Ovary (tissue), 9 donors: ENCODE data around the gene PLEK2. TPM values are rescaled to one million over a fixed set of nuclear protein-coding genes. Genes with fewer than 3 reads are reported as not detected.

Experiments
- DNase-seq, 5 donors: peaks; one replicate each; pipeline ENCODE4 v3.0.0-alpha.2; 2019 to 2020
- H3K27ac ChIP-seq, 2 donors: fragments of 200-600 bp; one replicate each; pipeline versions ENCODE4 v1.5.1 to v1.8.0; 2019 to 2022
- H3K27me3 ChIP-seq: fragments of 200-600 bp; one replicate; pipeline ENCODE4 v1.8.0; 2022
- H3K36me3 ChIP-seq: fragments of 200-600 bp; sonication (generic); one replicate; pipeline ENCODE4 v1.5.1; 2019
- H3K4me1 ChIP-seq: one replicate; pipeline ENCODE4 v1.8.1; 2013; ENCODE audit warnings: mild to moderate bottlenecking, moderate library complexity; ENCODE audit not compliant: insufficient read depth
- H3K4me3 ChIP-seq: fragments of 200-600 bp; sonication (generic); one replicate; pipeline ENCODE4 v1.5.1; 2017
- H3K9me3 ChIP-seq, 2 donors: fragments of 200-600 bp in 1 of 2; sonication (generic) in 1 of 2; one replicate each; pipeline versions ENCODE4 v1.5.1 to v1.8.1; 2013 to 2019; ENCODE audit warnings: mild to moderate bottlenecking in 1 of 2, moderate library complexity in 1 of 2
- EP300 ChIP-seq: sonication (generic); formaldehyde crosslinking; IDR thresholded peaks from one replicate; pipeline ENCODE4 v1.6.1; 2017; ENCODE audit warnings: antibody characterized with exemption
- POLR2A ChIP-seq: fragments of 450-650 bp; IDR thresholded peaks from one replicate; pipeline ENCODE4 v1.6.1; 2017; ENCODE audit warnings: antibody characterized with exemption, mild to moderate bottlenecking, moderate library complexity
- WGBS, 3 donors: extraction: QIAGEN DNeasy Blood & Tissue Kit in 1 of 3; methylation state at CpG; one replicate each; pipeline versions ENCODE4 v1.1.5 to v1.1.7; 2013 to 2017; 5-methylcytosine and 5-hydroxymethylcytosine counted together
- intact Hi-C, 4 donors: fragments of 100-400 bp; cut with DNase I; formaldehyde crosslinking; loops; one replicate each; pipeline versions ENCODE4 v1.11.0 to v1.15.1; 2022 to 2023
- polyA plus RNA-seq, 2 donors: library from polyadenylated mRNA; stranded (reverse); fragments of 200-250 nt in 1 of 2; fragments of 350-450 nt in 1 of 2; fragmentation: Illumina TruSeq in 1 of 2; extraction: RNeasy Lipid Tissue Mini Kit (QIAGEN cat#74804) in 1 of 2; gene quantifications; one replicate each; pipeline ENCODE4 v1.2.3, GENCODE V29; 2013 to 2014
- total RNA-seq, 7 donors: library from RNA; depleted of rRNA in 2 of 7; stranded (reverse); fragments of >200 nt in 2 of 7; fragmentation: NEBNext Ultra II Directional in 3 of 7; extraction: Animal tissue kit (Norgen Biotek cat#: 25700) in 3 of 7; gene quantifications; one replicate each; pipeline versions ENCODE4 v1.1.0 to v1.2.4, GENCODE V29; 2016 to 2023
- TF ChIP-seq, protein P1 (sequence below), 3 donors: fragments of 450-650 bp in 2 of 3; fragments of 200-600 bp in 1 of 3; IDR thresholded peaks; one replicate each; pipeline versions ENCODE4 v1.5.1 to v1.8.0; 2016 to 2022; ENCODE audit warnings: antibody characterized with exemption in 3 of 3, mild to moderate bottlenecking in 1 of 3
- donor health status: DM: no; HTN: no; CAD: no; lungs with moderate emphysema.
- donor health status: DM: no; HTN: no; CAD: no.
- donor health status: Bipolar disorder and iron deficiency.
- donor health status: DM: yes; HTN: yes; CAD: no.
- donor health status: DM: no; HTN: no; CAD: no.
- donor health status: DM: yes; HTN: yes; CAD: no.

The PLEK2 gene
- total and polyA plus RNA-seq, 9 donors, result 0.43 to 130 (median 1.9) TPM; not detected in 2

DNA sequence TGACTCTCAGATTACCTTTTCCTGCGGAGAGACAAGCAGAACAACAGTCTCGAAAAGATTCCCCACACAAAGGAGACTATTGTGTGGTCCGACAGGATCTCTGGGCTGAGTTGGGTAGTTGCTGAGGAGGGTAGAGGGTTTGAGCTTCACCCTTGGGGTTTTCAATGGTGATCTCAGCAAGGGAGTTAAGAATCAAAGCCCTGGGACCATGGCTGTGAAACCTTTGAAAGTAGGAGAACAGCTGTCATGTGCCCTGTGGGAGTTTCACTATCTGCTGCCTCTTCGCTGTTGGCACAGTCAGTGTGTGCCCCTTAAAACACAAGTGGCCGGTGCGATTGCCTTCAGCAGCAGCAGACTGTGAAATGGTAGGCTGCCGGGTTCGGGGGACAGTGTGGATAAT is 14.2 kb upstream of the PLEK2 start:
- intact Hi-C loops, result loop anchor here in 3 of 4 donors (5.0 to 10.0 kb wide), 4 partner anchors 146 to 279 kb away; partner anchors contain the start of gene RDH12 (in 2 of the 3)
- H3K9me3 ChIP-seq, result no peaks in the 10 kb centered on the region
- no peaks in the 10 kb centered on the region for H3K4me1 ChIP-seq
- no peaks in the 10 kb centered on the region for H3K27me3 ChIP-seq
- H3K27ac ChIP-seq, result no peak overlapping the region
- no peaks in the 10 kb centered on the region for H3K36me3 ChIP-seq
- TF ChIP-seq POLR2A (no peak), EP300 (no peak)
- TF ChIP-seq, protein P1, sequence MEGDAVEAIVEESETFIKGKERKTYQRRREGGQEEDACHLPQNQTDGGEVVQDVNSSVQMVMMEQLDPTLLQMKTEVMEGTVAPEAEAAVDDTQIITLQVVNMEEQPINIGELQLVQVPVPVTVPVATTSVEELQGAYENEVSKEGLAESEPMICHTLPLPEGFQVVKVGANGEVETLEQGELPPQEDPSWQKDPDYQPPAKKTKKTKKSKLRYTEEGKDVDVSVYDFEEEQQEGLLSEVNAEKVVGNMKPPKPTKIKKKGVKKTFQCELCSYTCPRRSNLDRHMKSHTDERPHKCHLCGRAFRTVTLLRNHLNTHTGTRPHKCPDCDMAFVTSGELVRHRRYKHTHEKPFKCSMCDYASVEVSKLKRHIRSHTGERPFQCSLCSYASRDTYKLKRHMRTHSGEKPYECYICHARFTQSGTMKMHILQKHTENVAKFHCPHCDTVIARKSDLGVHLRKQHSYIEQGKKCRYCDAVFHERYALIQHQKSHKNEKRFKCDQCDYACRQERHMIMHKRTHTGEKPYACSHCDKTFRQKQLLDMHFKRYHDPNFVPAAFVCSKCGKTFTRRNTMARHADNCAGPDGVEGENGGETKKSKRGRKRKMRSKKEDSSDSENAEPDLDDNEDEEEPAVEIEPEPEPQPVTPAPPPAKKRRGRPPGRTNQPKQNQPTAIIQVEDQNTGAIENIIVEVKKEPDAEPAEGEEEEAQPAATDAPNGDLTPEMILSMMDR (IDR thresholded peaks at IDR 0.05), result no peak
- WGBS, 3 donors, result 67 to 86% (median 70%) methylated on average over 8 of the region's 8 CpGs
- no peak overlapping the region for H3K4me3 ChIP-seq
- no peak for DNase-seq

DNA sequence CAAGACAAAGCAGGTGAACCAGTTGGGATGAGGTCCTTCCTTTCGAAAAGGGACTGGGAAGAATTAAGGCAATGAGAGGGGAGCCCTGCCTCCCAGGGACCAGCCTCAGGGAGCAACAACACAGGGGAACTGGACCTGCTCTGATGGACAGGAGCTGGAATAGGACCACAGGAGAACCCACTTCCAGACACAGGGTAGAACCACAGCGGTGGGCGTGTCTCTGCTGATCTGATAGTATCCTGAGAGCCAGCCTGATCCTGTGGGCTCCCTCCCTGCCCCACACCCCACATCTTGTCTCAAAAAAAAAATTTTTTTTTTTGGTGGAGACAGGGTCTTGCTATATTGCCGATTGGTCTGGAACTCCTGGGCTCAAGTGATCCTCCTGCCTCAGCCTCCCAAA is 13.6 kb upstream of the PLEK2 start:
- Histone ChIP-seq H3K4me3 (no peak overlapping the region), H3K27ac (no peak overlapping the region), H3K9me3 (no peaks in the 10 kb centered on the region), H3K4me1 (no peaks in the 10 kb centered on the region), H3K27me3 (no peaks in the 10 kb centered on the region), H3K36me3 (no peaks in the 10 kb centered on the region)
- DNase-seq, result no peak
- TF ChIP-seq, protein P1 (IDR thresholded peaks at IDR 0.05), result no peak
- TF ChIP-seq POLR2A (no peak), EP300 (no peak)
- WGBS, 3 donors, result 82 to 85% (median 83%) methylated on average over 4 of the region's 4 CpGs
- intact Hi-C loops, result loop anchor here in 3 of 4 donors (5.0 to 10.0 kb wide), 4 partner anchors 147 to 279 kb away; partner anchors contain the start of gene RDH12 (in 2 of the 3)

DNA sequence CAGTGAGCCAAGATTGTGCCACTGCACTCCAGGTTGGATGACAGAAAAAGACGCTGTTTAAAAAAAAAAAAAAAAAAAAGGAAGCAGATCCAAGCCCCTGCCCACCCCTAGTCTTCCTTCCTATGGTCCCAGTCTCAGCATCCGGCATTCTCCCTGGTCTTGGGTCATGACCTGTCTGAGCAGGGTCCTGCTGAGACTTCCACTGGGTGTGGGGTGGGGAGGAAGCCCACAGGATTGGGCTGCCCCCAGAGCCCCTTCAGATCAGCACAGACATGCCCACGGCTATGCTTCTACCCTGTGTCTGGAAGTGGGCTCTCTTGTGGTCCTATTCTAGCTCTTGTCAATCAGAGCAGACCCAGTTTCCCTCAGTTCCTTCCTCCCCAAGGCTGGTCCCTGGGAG is 12.6 kb upstream of the PLEK2 start:
- DNase-seq, result no peak
- Histone ChIP-seq H3K27ac (no peak overlapping the region), H3K4me1 (no peaks in the 10 kb centered on the region), H3K4me3 (no peak overlapping the region), H3K9me3 (no peaks in the 10 kb centered on the region), H3K36me3 (no peaks in the 10 kb centered on the region), H3K27me3 (no peaks in the 10 kb centered on the region)
- intact Hi-C loops, result loop anchor here in 3 of 4 donors (10.0 kb wide), 2 partner anchors 150 to 280 kb away; partner anchors contain the start of gene RDH12 (in 1 of the 3)
- TF ChIP-seq, protein P1 (IDR thresholded peaks at IDR 0.05), result no peak
- TF ChIP-seq EP300 (no peak), POLR2A (no peak)
- WGBS, 3 donors, result 41 to 59% (median 55%) methylated on average over 3 of the region's 3 CpGs

DNA sequence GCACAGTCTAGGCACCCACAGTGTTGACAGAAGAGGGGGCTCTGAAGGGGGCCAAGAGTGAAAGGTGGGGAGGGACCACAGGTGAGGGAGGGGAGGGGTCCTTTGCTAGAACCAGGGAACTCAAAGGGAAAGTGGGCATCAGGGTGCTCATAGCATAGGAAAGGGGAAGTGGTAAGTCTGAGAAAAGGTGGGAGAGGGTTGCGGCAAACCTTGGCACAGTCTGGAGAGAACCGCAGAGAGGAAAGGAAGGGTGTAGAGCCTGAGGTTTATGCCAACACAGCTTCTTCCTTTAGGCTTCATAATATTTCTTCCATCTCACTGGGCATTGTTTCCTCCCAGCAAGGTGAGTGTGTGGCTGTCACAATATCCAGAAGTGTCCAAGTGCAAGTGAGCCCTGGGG is 11.5 kb upstream of the PLEK2 start:
- no peak for DNase-seq
- Histone ChIP-seq H3K27me3 (no peaks in the 10 kb centered on the region), H3K27ac (no peak overlapping the region), H3K36me3 (no peaks in the 10 kb centered on the region), H3K9me3 (no peaks in the 10 kb centered on the region), H3K4me3 (no peak overlapping the region), H3K4me1 (no peaks in the 10 kb centered on the region)
- TF ChIP-seq, protein P1 (IDR thresholded peaks at IDR 0.05), result no peak
- 78 to 82% (median 80%) methylated on average over 2 of the region's 2 CpGs for WGBS, 3 donors
- intact Hi-C loops, result loop anchor here in 3 of 4 donors (10.0 kb wide), 2 partner anchors 151 to 281 kb away; partner anchors contain the start of gene RDH12 (in 1 of the 3)
